Ishikawa (cell line): ENCODE data around the gene BCCIP.

ENCODE experiments used
- CEBPB ChIP-seq: IDR thresholded peaks from 2 replicates; pipeline ENCODE4 v1.6.1; 2012
- CREB1 ChIP-seq: IDR thresholded peaks from 2 replicates; pipeline ENCODE4 v1.6.1; 2012; ENCODE audit warnings: low read depth
- EGR1 ChIP-seq: IDR thresholded peaks from 2 replicates; pipeline ENCODE4 v1.6.1; 2012
- EP300 ChIP-seq: IDR thresholded peaks from 2 replicates; pipeline ENCODE4 v1.6.1; 2012; ENCODE audit warnings: borderline replicate concordance
- FOXM1 ChIP-seq: IDR thresholded peaks from 2 replicates; pipeline ENCODE4 v1.6.1; 2012; ENCODE audit warnings: low read depth, borderline replicate concordance
- NFIC ChIP-seq: IDR thresholded peaks from 2 replicates; pipeline ENCODE4 v1.6.1; 2012
- RAD21 ChIP-seq: IDR thresholded peaks from 2 replicates; pipeline ENCODE4 v1.6.1; 2012; ENCODE audit warnings: low read depth
- TAF1 ChIP-seq: IDR thresholded peaks from 2 replicates; pipeline ENCODE4 v1.6.1; 2012; ENCODE audit warnings: low read depth, mild to moderate bottlenecking
- TCF12 ChIP-seq: IDR thresholded peaks from 2 replicates; pipeline ENCODE4 v1.6.1; 2012; ENCODE audit warnings: low read depth
- TEAD4 ChIP-seq: IDR thresholded peaks from 2 replicates; pipeline ENCODE4 v1.6.1; 2012
- YY1 ChIP-seq: IDR thresholded peaks from 2 replicates; pipeline ENCODE4 v1.6.1; 2012; ENCODE audit warnings: low read depth
- ZBTB7A ChIP-seq: IDR thresholded peaks from 2 replicates; pipeline ENCODE4 v1.6.1; 2012; ENCODE audit warnings: low read depth
- TF ChIP-seq, protein P1 (sequence below): IDR thresholded peaks from 2 replicates; pipeline ENCODE4 v1.6.1; 2012
- TF ChIP-seq, protein P2 (sequence below): IDR thresholded peaks from 2 replicates; pipeline ENCODE4 v1.6.1; 2012; ENCODE audit warnings: low read depth, mild to moderate bottlenecking
- TF ChIP-seq, protein P3 (sequence below): IDR thresholded peaks from 2 replicates; pipeline ENCODE4 v1.6.1; 2012

Gene BCCIP

DNA sequence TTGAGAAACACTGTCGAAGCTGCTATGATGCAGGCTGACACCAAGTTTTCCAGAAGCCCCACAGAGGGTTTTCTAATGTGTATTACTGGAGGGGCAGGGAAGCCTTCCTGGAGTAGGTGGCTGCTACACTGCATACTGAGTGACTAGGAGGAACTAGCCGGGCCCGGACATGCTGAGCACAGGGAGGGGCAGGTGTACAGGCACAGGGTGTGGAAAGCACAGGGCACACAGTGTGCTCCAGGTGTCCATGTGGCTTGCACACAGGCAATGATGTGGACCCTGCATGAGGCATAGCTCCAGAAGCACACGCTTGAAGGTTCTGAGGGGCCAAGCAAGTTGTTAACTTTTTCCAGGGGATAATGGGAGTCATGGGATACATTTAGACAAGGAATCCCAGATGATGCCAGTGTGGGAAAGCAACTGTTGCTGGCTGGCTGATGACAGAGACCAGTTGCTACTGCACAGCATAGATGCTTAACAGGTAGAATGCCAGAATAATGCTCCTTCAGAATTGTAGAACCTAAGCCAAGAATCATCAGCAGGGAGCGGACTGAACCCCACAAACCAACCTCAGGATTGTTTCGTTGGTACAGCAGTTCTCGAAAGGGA lies 43.2 kb downstream of the BCCIP start:
- TF ChIP-seq, protein P1, sequence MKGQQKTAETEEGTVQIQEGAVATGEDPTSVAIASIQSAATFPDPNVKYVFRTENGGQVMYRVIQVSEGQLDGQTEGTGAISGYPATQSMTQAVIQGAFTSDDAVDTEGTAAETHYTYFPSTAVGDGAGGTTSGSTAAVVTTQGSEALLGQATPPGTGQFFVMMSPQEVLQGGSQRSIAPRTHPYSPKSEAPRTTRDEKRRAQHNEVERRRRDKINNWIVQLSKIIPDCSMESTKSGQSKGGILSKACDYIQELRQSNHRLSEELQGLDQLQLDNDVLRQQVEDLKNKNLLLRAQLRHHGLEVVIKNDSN = no peak
- TF ChIP-seq FOXM1 = no peak
- TF ChIP-seq TAF1 = no peak
- TF ChIP-seq NFIC = no peak
- no peak for TF ChIP-seq TEAD4
- TF ChIP-seq CREB1 = no peak
- TF ChIP-seq CEBPB = no peak
- no peak for TF ChIP-seq EGR1
- no peak for TF ChIP-seq YY1
- TF ChIP-seq, protein P2, sequence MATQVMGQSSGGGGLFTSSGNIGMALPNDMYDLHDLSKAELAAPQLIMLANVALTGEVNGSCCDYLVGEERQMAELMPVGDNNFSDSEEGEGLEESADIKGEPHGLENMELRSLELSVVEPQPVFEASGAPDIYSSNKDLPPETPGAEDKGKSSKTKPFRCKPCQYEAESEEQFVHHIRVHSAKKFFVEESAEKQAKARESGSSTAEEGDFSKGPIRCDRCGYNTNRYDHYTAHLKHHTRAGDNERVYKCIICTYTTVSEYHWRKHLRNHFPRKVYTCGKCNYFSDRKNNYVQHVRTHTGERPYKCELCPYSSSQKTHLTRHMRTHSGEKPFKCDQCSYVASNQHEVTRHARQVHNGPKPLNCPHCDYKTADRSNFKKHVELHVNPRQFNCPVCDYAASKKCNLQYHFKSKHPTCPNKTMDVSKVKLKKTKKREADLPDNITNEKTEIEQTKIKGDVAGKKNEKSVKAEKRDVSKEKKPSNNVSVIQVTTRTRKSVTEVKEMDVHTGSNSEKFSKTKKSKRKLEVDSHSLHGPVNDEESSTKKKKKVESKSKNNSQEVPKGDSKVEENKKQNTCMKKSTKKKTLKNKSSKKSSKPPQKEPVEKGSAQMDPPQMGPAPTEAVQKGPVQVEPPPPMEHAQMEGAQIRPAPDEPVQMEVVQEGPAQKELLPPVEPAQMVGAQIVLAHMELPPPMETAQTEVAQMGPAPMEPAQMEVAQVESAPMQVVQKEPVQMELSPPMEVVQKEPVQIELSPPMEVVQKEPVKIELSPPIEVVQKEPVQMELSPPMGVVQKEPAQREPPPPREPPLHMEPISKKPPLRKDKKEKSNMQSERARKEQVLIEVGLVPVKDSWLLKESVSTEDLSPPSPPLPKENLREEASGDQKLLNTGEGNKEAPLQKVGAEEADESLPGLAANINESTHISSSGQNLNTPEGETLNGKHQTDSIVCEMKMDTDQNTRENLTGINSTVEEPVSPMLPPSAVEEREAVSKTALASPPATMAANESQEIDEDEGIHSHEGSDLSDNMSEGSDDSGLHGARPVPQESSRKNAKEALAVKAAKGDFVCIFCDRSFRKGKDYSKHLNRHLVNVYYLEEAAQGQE = no peak
- no peak for TF ChIP-seq TCF12
- TF ChIP-seq ZBTB7A = no peak
- no peak for TF ChIP-seq EP300

DNA sequence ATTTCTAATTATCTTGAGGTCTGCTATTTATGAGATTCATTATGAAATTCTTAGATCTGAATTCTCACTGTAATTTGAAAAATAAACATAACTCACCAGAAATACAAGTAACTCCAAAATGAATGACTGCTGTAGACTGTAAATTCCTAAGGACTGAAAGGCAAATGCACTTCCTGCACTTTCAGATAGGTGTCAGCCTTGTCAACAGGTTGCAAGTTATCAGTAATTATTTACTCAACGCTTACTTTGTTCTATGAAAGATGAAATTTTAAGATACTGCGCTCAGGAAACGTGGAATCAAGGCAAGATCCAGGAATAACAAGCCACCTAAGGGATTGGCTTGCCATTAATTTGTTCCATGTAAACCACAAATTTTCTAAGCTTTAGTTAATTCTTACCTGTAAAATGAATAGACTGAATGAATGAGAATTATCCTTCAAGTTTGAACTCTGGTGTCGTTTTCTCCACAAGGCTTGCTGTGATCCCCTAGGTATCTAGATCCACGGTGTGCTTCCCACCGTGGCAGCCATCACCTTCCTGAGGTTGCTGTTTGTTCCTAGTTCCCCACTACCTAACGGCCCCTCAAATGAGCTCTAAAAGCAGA lies 45.1 kb downstream of the BCCIP start:
- TF ChIP-seq RAD21 = peak; percentile 92
- TF ChIP-seq CEBPB = no peak

DNA sequence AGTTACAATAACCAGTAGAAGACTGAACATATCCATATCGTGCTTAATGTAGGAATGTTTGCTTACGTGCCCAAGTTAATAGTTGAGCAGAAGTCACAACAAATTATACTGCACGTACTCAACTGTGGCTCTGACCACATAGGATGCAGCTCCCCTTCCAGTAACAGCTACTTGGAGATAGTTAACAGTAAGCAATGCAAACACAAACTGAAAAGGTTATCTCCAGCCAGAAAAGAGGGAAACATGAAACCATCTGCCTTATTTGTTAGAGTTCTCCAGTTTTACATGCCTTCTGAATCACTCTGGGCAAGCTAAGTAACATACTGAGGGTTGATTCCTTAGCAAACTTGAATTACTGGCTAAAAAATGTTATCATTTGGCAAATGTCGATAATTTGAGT lies 48.0 kb downstream of the BCCIP start:
- TF ChIP-seq YY1 (no peak), CREB1 (no peak), ZBTB7A (no peak), RAD21 (no peak), FOXM1 (no peak)
- TF ChIP-seq, protein P3, sequence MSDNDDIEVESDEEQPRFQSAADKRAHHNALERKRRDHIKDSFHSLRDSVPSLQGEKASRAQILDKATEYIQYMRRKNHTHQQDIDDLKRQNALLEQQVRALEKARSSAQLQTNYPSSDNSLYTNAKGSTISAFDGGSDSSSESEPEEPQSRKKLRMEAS = no peak

DNA sequence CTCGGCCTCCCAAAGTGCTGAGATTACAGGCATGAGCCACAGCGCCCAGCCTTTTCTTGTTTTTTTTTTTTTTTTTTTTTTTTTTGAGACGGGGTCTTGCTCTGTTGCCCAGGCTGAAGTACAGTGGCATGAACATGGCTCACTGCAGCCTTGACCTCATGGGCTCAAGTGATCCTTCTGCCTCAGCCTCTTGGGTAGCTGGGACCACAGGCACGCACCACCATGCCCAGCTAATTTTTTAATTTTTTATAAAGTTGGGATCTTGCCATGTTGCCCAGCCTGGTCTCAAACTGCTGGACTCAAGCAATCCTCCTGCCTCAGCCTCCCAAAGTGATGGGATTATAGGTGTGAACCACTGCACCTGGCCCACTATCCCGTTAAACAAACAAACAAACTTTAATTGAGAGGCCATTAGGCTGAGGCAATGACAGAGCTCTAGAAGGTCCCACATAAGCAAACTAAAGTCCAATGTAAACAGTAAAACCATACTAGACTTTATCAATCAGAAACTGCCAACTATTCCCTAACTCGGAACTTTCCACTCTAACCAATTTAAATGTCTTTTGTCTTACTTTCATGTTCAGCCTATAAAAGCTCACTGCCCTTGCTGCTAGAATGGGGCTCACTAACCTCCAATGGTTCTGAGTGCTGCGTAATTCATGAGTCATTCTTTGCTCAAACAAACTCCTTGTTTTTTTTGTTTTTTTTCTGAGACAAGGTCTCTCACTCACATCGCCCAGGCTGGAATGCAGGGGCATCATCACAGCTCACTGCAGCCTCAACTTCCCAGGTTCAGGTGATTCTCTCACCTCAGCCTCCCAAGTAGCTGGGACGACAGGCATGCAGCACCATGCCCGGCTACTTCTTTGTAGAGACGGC lies 55.9 kb downstream of the BCCIP start:
- TF ChIP-seq, protein P1 = no peak
- no peak for TF ChIP-seq FOXM1
- TF ChIP-seq CEBPB = no peak
- no peak for TF ChIP-seq TEAD4
- TF ChIP-seq YY1 = no peak
- TF ChIP-seq EP300 = no peak
- no peak for TF ChIP-seq EGR1

DNA sequence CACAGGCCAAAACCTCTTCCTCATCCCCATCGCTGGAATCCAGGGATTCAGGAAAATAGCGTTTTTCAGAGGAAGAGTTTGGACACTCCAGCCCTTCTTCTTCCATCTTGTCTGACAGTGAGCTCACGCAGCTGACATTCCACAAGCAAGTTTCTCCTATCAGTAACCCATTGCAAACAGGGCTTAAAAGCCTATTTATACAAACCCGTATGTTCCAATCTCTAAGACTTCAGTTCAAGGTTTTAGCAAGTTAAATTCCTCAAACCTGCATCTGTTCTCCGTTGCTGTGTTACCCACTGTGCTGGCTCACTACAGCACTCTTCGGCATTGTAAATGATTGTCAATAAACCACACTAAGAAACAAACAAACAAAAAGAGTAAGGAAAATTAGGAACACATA lies 57.4 kb downstream of the BCCIP start:
- TF ChIP-seq EP300 = no peak

DNA sequence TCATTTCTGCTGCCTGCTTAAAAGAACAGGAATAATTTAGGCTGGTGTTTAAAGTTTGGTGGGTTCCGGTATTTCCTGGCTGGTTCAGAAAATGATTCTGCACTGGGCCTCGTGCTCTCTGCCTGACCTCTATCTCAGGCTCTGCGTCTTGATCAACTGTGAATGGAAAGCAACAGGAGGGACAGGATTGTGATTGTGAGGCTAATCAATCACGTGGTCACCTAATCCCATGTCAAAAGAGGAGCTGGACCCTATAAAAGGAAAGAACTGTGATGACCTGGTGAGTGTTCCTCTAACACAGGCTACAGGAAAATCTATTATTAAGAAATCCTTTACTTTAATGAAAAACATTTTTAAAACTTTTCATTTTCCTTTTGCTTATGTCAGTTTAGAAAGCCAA lies 57.8 kb downstream of the BCCIP start, which contains the start of gene DHX32:
Gene DHX32 (minus strand): TSS at position 101 of the 400 bp plus-strand sequence. CDS start 468 bp downstream, outside the sequence.
- TF ChIP-seq TAF1 (no peak), TCF12 (no peak), NFIC (no peak), FOXM1 (no peak), CREB1 (no peak), RAD21 (no peak), EGR1 (no peak), CEBPB (no peak), TEAD4 (no peak), EP300 (no peak), YY1 (no peak), ZBTB7A (no peak)
- TF ChIP-seq, protein P2 = no peak
- TF ChIP-seq, protein P3 = no peak
- TF ChIP-seq, protein P1 = no peak
